GM23338 (cell line): ENCODE measurements around the gene HSDL2. TPM values are rescaled to one million over a fixed set of nuclear protein-coding genes. Genes with fewer than 3 reads are reported as not detected.

Experiments used
- ATAC-seq: fragments of 200-7000 bp; cut with Tn5 transposase; 3 replicates; pipeline ENCODE4 v1.9.1; 2020
- DNase-seq: peaks from one replicate; pipeline ENCODE4 v3.0.0-alpha.2; 2015; ENCODE audit warnings: low spot score
- H2AFZ ChIP-seq: fragments of 200-600 bp; sonication (generic); 2 replicates; pipeline ENCODE4 v1.8.0; 2016; ENCODE audit warnings: antibody characterized with exemption, mild to moderate bottlenecking, moderate library complexity
- H3F3A ChIP-seq: fragments of 200-600 bp; sonication (generic); replicated peaks from 2 replicates; pipeline ENCODE4 v1.8.0; 2017; ENCODE audit warnings: antibody characterized with exemption, mixed run types, low read depth
- H3K27ac ChIP-seq: fragments of 200-600 bp; sonication (generic); 2 replicates; pipeline ENCODE4 v1.6.1; 2016; ENCODE audit warnings: low read depth
- H3K27me3 ChIP-seq: fragments of 200-600 bp; sonication (generic); 2 replicates; pipeline ENCODE4 v1.8.0; 2016; ENCODE audit warnings: mild to moderate bottlenecking, mixed run types, moderate library complexity; ENCODE audit not compliant: insufficient read depth
- H3K36me3 ChIP-seq: fragments of 200-600 bp; sonication (generic); 2 replicates; pipeline ENCODE4 v1.8.0; 2016; ENCODE audit warnings: mild to moderate bottlenecking; ENCODE audit not compliant: insufficient read depth
- H3K4me1 ChIP-seq: fragments of 200-600 bp; sonication (generic); 2 replicates; pipeline ENCODE4 v1.8.0; 2016; ENCODE audit warnings: mild to moderate bottlenecking, moderate library complexity; ENCODE audit not compliant: insufficient read depth
- H3K4me2 ChIP-seq: fragments of 200-600 bp; sonication (generic); 2 replicates; pipeline ENCODE4 v1.7.1; 2017; ENCODE audit warnings: mixed run types
- H3K4me3 ChIP-seq: fragments of 200-600 bp; sonication (generic); 2 replicates; pipeline ENCODE4 v1.6.1; 2016; ENCODE audit warnings: mixed run types
- H3K79me2 ChIP-seq: fragments of 200-600 bp; sonication (generic); replicated peaks from 2 replicates; pipeline ENCODE4 v1.8.0; 2017; ENCODE audit warnings: mild to moderate bottlenecking; ENCODE audit not compliant: insufficient read depth
- H3K9me2 ChIP-seq: fragments of 200-600 bp; sonication (generic); 2 replicates; pipeline ENCODE4 v1.8.0; 2017; ENCODE audit not compliant: insufficient read depth
- H4K20me1 ChIP-seq: fragments of 200-600 bp; sonication (generic); replicated peaks from 2 replicates; pipeline ENCODE4 v1.8.0; 2017; ENCODE audit warnings: mild to moderate bottlenecking; ENCODE audit not compliant: insufficient read depth
- H3K27ac Mint-ChIP-seq: 2 replicates; pipeline ENCODE4 v1.8.0; 2020; ENCODE audit warnings: inconsistent platforms, mild to moderate bottlenecking, moderate library complexity, mixed read lengths
- H3K27me3 Mint-ChIP-seq: 3 replicates; pipeline ENCODE4 v1.8.0; 2022; ENCODE audit warnings: low read depth, mild to moderate bottlenecking, moderate library complexity, mixed read lengths, inconsistent platforms; ENCODE audit not compliant: insufficient read depth, poor library complexity
- H3K36me3 Mint-ChIP-seq: 3 replicates; pipeline ENCODE4 v1.8.0; 2021; ENCODE audit warnings: low read depth, mild to moderate bottlenecking, inconsistent platforms, moderate library complexity, mixed read lengths
- H3K4me1 Mint-ChIP-seq: 3 replicates; pipeline ENCODE4 v1.8.0; 2020; ENCODE audit warnings: mild to moderate bottlenecking, inconsistent platforms, mixed read lengths
- H3K4me3 Mint-ChIP-seq: 3 replicates; pipeline ENCODE4 v1.8.0; 2021; ENCODE audit warnings: moderate library complexity, mild to moderate bottlenecking, inconsistent platforms, mixed read lengths
- H3K9me3 Mint-ChIP-seq: 3 replicates; pipeline ENCODE4 v1.8.0; 2020; ENCODE audit warnings: moderate library complexity, mild to moderate bottlenecking, inconsistent platforms, mixed read lengths
- CREB1 ChIP-seq: fragments of 250-450 bp; sonication (Bioruptor Pico); IDR thresholded peaks from 2 replicates; pipeline ENCODE4 v1.5.0; 2020; ENCODE audit warnings: low read depth, mild to moderate bottlenecking, moderate library complexity
- CTCF ChIP-seq, 2 experiments: fragments of 200-600 bp in 1 of 2; sonication (generic) in 1 of 2; conservative IDR thresholded peaks; 2 replicates each; pipeline versions ENCODE4 v1.5.1 to v1.6.1; 2016 to 2017; ENCODE audit warnings: antibody characterized with exemption in 2 of 2, low read depth in 2 of 2, mild to moderate bottlenecking in 2 of 2, moderate library complexity in 1 of 2
- ETS1 ChIP-seq: IDR thresholded peaks from 2 replicates; pipeline ENCODE4 v1.6.1; 2016; ENCODE audit warnings: antibody characterized with exemption
- EZH2 ChIP-seq: fragments of 200-600 bp; sonication (generic); IDR thresholded peaks from one replicate; pipeline ENCODE4 v1.8.0; 2017; ENCODE audit warnings: antibody characterized with exemption, mild to moderate bottlenecking, low read depth; ENCODE audit not compliant: unreplicated experiment
- EZH2phosphoT487 ChIP-seq: fragments of 200-600 bp; sonication (generic); IDR thresholded peaks from one replicate; pipeline ENCODE4 v1.8.1; 2018; ENCODE audit warnings: antibody characterized with exemption; ENCODE audit not compliant: unreplicated experiment
- JUNB ChIP-seq: IDR thresholded peaks from one replicate; pipeline ENCODE4 v1.6.1; 2016; ENCODE audit warnings: antibody characterized with exemption; ENCODE audit not compliant: unreplicated experiment
- NANOG ChIP-seq: IDR thresholded peaks from 2 replicates; pipeline ENCODE4 v1.6.1; 2016; ENCODE audit warnings: antibody characterized with exemption, borderline replicate concordance
- POLR2AphosphoS5 ChIP-seq: IDR thresholded peaks from 2 replicates; pipeline ENCODE4 v1.6.1; 2016; ENCODE audit warnings: antibody characterized with exemption, low read depth
- REST ChIP-seq: IDR thresholded peaks from one replicate; pipeline ENCODE4 v1.6.1; 2018; ENCODE audit warnings: antibody characterized with exemption; ENCODE audit not compliant: unreplicated experiment
- STAT1 ChIP-seq: IDR thresholded peaks from one replicate; pipeline ENCODE4 v1.6.1; 2016; ENCODE audit warnings: antibody characterized with exemption; ENCODE audit not compliant: unreplicated experiment
- ZNF114 ChIP-seq: fragments of 250-450 bp; sonication (Bioruptor Pico); IDR thresholded peaks from 2 replicates; pipeline ENCODE4 v1.5.0; 2020; ENCODE audit warnings: mild to moderate bottlenecking, moderate library complexity
- ZNF331 ChIP-seq: fragments of 250-450 bp; sonication (Bioruptor Pico); IDR thresholded peaks from 2 replicates; pipeline ENCODE4 v1.5.0; 2020; ENCODE audit warnings: low read depth, mild to moderate bottlenecking, moderate library complexity
- polyA plus RNA-seq: library from polyadenylated mRNA; unstranded; fragments of >200 nt; fragmentation: Nextera tagmentation; extraction: Ambion mirVana; gene quantifications from 2 replicates; pipeline ENCODE4 v1.2.1, GENCODE V29; 2016
- total RNA-seq: library from RNA; depleted of rRNA; stranded (reverse); fragments of >200 nt; shearing (Covaris generic); gene quantifications from 2 replicates; pipeline ENCODE4 v1.2.3, GENCODE V29; 2014
- TF ChIP-seq, protein P1 (sequence below): fragments of 250-450 bp; sonication (Bioruptor Pico); IDR thresholded peaks from 2 replicates; pipeline ENCODE4 v1.5.0; 2020; ENCODE audit warnings: mild to moderate bottlenecking, moderate library complexity

Gene HSDL2
- total and polyA plus RNA-seq, 2 experiments from 2014 or later, result 11.4 to 15.3 TPM

DNA sequence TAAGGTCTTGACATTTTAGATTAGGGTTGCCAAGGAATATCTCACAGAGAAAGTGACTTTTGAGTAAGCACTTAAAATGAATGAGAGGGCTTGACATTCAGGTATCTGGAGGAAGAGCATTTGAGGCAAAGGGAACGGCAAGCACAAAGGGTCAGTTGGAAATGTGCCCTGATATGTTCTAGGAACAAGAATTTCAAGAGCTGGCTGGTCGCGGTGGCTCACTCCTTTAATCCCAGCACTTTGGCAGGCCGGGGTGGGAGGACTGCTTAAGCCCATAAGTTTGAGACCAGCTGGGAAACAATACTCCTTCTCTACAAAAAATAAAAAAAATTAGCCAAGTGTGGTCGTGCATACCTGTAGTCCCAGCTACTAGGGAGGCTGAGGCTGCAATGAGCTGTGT lies 123.3 kb downstream of the HSDL2 start:
- no peaks in the 10 kb centered on the region for H3K9me3 Mint-ChIP-seq
- Histone ChIP-seq H3K4me2 (no peak overlapping the region), H3F3A (no peaks in the 10 kb centered on the region), H3K4me1 (peaks cover 18% of the 10 kb centered on the region; the same call in 1 of the 2 replicates), H3K27ac (no peak overlapping the region), H3K9me2 (no peaks in the 10 kb centered on the region), H3K4me3 (no peak overlapping the region), H3K27me3 (no peaks in the 10 kb centered on the region), H3K79me2 (peaks cover 98% of the 10 kb centered on the region), H2AFZ (no peak overlapping the region), H3K36me3 (no peaks in the 10 kb centered on the region), H4K20me1 (peaks cover 5% of the 10 kb centered on the region)
- DNase-seq (no peak), ATAC-seq (no peak)
- TF ChIP-seq CREB1, result no peak
- TF ChIP-seq EZH2, result no peak
- TF ChIP-seq STAT1, result no peak
- no peak for TF ChIP-seq ZNF114 (CRISPR knock-in tag)
- TF ChIP-seq NANOG, result no peak
- TF ChIP-seq JUNB, result no peak
- no peak for TF ChIP-seq CTCF (conservative IDR thresholded peaks at IDR 0.05; ENCODE audit: low read depth in 2 of 2)
- TF ChIP-seq ETS1, result no peak
- TF ChIP-seq, protein P1, sequence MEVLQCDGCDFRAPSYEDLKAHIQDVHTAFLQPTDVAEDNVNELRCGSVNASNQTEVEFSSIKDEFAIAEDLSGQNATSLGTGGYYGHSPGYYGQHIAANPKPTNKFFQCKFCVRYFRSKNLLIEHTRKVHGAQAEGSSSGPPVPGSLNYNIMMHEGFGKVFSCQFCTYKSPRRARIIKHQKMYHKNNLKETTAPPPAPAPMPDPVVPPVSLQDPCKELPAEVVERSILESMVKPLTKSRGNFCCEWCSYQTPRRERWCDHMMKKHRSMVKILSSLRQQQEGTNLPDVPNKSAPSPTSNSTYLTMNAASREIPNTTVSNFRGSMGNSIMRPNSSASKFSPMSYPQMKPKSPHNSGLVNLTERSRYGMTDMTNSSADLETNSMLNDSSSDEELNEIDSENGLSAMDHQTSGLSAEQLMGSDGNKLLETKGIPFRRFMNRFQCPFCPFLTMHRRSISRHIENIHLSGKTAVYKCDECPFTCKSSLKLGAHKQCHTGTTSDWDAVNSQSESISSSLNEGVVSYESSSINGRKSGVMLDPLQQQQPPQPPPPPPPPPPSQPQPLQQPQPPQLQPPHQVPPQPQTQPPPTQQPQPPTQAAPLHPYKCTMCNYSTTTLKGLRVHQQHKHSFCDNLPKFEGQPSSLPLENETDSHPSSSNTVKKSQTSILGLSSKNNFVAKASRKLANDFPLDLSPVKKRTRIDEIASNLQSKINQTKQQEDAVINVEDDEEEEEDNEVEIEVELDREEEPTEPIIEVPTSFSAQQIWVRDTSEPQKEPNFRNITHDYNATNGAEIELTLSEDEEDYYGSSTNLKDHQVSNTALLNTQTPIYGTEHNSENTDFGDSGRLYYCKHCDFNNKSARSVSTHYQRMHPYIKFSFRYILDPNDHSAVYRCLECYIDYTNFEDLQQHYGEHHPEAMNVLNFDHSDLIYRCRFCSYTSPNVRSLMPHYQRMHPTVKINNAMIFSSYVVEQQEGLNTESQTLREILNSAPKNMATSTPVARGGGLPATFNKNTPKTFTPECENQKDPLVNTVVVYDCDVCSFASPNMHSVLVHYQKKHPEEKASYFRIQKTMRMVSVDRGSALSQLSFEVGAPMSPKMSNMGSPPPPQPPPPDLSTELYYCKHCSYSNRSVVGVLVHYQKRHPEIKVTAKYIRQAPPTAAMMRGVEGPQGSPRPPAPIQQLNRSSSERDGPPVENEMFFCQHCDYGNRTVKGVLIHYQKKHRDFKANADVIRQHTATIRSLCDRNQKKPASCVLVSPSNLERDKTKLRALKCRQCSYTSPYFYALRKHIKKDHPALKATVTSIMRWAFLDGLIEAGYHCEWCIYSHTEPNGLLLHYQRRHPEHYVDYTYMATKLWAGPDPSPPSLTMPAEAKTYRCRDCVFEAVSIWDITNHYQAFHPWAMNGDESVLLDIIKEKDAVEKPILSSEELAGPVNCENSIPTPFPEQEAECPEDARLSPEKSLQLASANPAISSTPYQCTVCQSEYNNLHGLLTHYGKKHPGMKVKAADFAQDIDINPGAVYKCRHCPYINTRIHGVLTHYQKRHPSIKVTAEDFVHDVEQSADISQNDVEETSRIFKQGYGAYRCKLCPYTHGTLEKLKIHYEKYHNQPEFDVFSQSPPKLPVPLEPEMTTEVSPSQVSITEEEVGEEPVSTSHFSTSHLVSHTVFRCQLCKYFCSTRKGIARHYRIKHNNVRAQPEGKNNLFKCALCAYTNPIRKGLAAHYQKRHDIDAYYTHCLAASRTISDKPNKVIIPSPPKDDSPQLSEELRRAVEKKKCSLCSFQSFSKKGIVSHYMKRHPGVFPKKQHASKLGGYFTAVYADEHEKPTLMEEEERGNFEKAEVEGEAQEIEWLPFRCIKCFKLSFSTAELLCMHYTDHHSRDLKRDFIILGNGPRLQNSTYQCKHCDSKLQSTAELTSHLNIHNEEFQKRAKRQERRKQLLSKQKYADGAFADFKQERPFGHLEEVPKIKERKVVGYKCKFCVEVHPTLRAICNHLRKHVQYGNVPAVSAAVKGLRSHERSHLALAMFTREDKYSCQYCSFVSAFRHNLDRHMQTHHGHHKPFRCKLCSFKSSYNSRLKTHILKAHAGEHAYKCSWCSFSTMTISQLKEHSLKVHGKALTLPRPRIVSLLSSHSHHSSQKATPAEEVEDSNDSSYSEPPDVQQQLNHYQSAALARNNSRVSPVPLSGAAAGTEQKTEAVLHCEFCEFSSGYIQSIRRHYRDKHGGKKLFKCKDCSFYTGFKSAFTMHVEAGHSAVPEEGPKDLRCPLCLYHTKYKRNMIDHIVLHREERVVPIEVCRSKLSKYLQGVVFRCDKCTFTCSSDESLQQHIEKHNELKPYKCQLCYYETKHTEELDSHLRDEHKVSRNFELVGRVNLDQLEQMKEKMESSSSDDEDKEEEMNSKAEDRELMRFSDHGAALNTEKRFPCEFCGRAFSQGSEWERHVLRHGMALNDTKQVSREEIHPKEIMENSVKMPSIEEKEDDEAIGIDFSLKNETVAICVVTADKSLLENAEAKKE (CRISPR knock-in tag), result no peak
- TF ChIP-seq ZNF331 (CRISPR knock-in tag), result no peak
- no peak for TF ChIP-seq REST
- TF ChIP-seq EZH2phosphoT487, result no peak
- TF ChIP-seq POLR2AphosphoS5, result no peak
- peaks cover 25% of the 10 kb centered on the region for H3K4me1 Mint-ChIP-seq
- H3K27ac Mint-ChIP-seq, result peak overlapping the region; percentile 29; the same call in 1 of the 2 replicates
- H3K27me3 Mint-ChIP-seq, result no peaks in the 10 kb centered on the region
- H3K36me3 Mint-ChIP-seq, result peaks cover 5% of the 10 kb centered on the region; the same call in 1 of the 3 replicates
- no peak overlapping the region for H3K4me3 Mint-ChIP-seq
